ENCODE measurements around the gene PDE11A.

- no peak for TF ChIP-seq POLR2A (IDR thresholded peaks at IDR 0.05; ENCODE audit: borderline replicate concordance, extremely low read depth, insufficient read depth, insufficient read length)
- TF ChIP-seq POLR2AphosphoS5 (IDR thresholded peaks at IDR 0.05; ENCODE audit: low read depth, low read length), result no peak
Observed at GRCh38 chr2:177579486-177580036, 493.0 kb downstream of the PDE11A start.
